NCI-H1105 (cell line): ENCODE results near the gene HOXB4.
A peak's percentile ranks its signal among the peaks of the same experiment; 100 is the strongest.

Experiments used
- DNase-seq: peaks from one replicate; lab custom pipeline; 2025; lab: John Stamatoyannopoulos, UW

The HOXB4 gene

GRCh38 chr17:48577946-48578615 is at the start of gene HOXB4:
HOXB4 (minus strand) TSS chr17:48578350; CDS start chr17:48578319, 31 bp downstream.
- DNase-seq, result peak; percentile 62

- no peak for DNase-seq
Measured at GRCh38 chr17:48627118-48627597, 49.0 kb upstream of the HOXB4 start.

GRCh38 chr17:48626245-48627117 is 48.3 kb upstream of the HOXB4 start, which contains the start of gene HOXB9:
HOXB9 (minus strand) TSS chr17:48626358; CDS start chr17:48626269, 89 bp downstream.
- peak; percentile 13 for DNase-seq

GRCh38 chr17:48625495-48626244 is 47.5 kb upstream of the HOXB4 start:
- peak; percentile 5 for DNase-seq

- peak; percentile 4 for DNase-seq
Measured at GRCh38 chr17:48624544-48625494, 46.7 kb upstream of the HOXB4 start.

GRCh38 chr17:48624118-48624517 is 46.0 kb upstream of the HOXB4 start:
- DNase-seq, result no peak

GRCh38 chr17:48623583-48623982 is 45.4 kb upstream of the HOXB4 start:
- DNase-seq, result no peak

- DNase-seq, result no peak
Measured at GRCh38 chr17:48622857-48623256, 44.7 kb upstream of the HOXB4 start.

GRCh38 chr17:48621410-48622392 is 43.6 kb upstream of the HOXB4 start:
- DNase-seq, result no peak

- DNase-seq, result no peak
Measured at GRCh38 chr17:48620461-48621139, 42.5 kb upstream of the HOXB4 start.

- no peak for DNase-seq
Measured at GRCh38 chr17:48619826-48620449, 41.8 kb upstream of the HOXB4 start.

- peak; percentile 63 for DNase-seq
Measured at GRCh38 chr17:48618256-48618896, 40.2 kb upstream of the HOXB4 start.

GRCh38 chr17:48617471-48618255 is 39.5 kb upstream of the HOXB4 start:
- no peak for DNase-seq

- no peak for DNase-seq
Measured at GRCh38 chr17:48616717-48617470, 38.7 kb upstream of the HOXB4 start.

GRCh38 chr17:48615963-48616716 is 38.0 kb upstream of the HOXB4 start:
- no peak for DNase-seq
